ENCODE data around the gene PVR. TPM values are rescaled to one million over a fixed set of nuclear protein-coding genes. Genes with fewer than 3 reads are reported as not detected.
"Not testable (repeated sequence)": the region's sequence is repeated elsewhere in the genome, so short reads cannot be mapped to it uniquely, and the experiment has no call there.

PVR gene
- total RNA-seq, 6 experiments from 2014 or later = 45.9 to 76.2 (median 54.3) TPM

DNA sequence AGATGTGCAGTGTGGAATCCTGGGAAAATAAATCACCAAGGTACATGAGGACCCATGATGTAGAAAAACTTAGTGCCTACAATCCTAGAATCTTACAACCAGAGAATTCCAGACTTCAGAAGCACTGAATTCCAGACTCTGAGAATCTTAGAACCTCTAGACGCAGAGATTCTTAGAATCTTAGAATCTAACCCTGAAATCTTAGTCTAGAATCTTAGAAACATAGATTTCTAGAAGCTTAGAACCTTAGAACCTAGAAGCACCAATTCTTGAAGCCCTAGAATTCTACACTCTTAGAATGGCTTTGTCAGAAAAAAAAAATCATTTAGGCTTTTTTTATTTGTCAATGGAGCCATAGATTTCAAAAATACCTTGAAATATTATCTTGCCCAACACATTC, 61.3 kb downstream of the PVR start:
- TF ChIP-seq CTCF (IDR thresholded peaks at IDR 0.05) = no peak
- Mint-ChIP-seq H3K9me3 (no peaks in the 10 kb centered on the region), H3K4me1 (ENCODE audit: low read depth) (no peaks in the 10 kb centered on the region), H3K4me3 (no peak overlapping the region), H3K36me3 (ENCODE audit: low read depth) (no peaks in the 10 kb centered on the region), H3K27me3 (ENCODE audit: insufficient read depth) (no peaks in the 10 kb centered on the region; the same call in none of the 2 replicates), H3K27ac (no peak overlapping the region)
- DNase-seq = no peak

DNA sequence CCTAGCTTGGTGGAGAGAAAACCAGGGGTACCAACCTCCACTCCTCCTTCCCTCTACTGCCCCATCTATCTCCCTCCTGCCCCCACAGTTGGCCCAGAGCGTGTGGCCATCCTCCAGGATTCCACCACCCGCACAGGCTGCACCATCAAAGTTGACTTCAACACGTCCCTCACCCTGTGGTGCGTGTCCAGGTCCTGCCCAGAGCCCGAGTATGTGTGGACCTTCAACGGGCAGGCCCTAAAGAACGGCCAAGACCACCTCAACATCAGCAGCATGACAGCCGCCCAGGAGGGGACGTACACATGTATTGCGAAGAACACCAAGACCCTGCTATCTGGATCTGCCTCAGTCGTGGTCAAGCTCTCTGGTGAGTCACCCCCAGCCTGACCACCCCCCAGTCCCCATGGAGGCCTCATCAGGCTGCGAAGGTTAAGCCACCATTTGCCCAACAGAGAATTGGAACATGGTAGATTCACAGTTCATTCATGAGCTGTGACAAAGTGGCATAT, 61.8 kb downstream of the PVR start:
- TF ChIP-seq CTCF (IDR thresholded peaks at IDR 0.05) = no peak
- no peaks in the 10 kb centered on the region for H3K36me3 Mint-ChIP-seq (ENCODE audit: low read depth)
- no peak for DNase-seq
- no peaks in the 10 kb centered on the region for H3K4me1 Mint-ChIP-seq (ENCODE audit: low read depth)
- no peaks in the 10 kb centered on the region; the same call in none of the 2 replicates for H3K27me3 Mint-ChIP-seq (ENCODE audit: insufficient read depth)
- no peaks in the 10 kb centered on the region for H3K9me3 Mint-ChIP-seq
- no peak overlapping the region for H3K27ac Mint-ChIP-seq
- no peak overlapping the region for H3K4me3 Mint-ChIP-seq

DNA sequence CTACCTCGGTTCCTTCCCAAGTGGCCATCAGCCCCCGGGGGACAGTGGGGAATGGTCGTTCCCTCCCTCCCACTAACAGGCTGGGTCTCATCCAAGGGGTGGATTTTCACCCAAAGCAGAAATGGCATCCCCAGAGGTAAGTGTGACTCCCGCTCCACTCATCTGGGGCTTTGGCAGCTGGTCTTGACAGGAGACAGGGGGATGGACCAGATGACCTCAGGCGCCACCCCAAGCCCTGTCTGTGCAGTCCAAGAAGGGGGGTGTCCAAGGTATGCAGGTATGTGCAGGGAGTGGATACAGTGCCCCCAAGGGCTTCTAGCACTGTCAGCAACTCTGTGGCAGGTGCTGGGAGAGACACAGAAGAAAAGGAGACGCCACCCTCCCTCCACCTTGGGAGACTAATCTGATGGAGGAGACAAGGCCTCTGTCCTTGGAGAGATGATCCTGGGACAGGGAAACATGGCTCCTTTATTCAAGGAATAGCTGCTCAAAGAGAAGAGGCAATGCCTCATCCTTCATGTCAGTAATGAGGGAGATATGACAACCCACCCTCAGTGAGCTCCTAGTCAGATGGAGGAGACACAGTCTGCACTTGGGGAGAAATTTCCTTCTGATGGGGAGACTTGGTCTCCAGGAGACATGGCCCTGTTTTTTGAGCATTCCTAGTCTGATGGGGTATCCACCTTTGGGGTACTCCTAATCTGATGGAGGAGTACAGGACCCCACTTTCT, 63.0 kb downstream of the PVR start:
- Mint-ChIP-seq H3K36me3 (ENCODE audit: low read depth) (no peaks in the 10 kb centered on the region), H3K27me3 (ENCODE audit: insufficient read depth) (no peaks in the 10 kb centered on the region; the same call in none of the 2 replicates), H3K27ac (no peak overlapping the region), H3K9me3 (no peaks in the 10 kb centered on the region), H3K4me1 (ENCODE audit: low read depth) (no peaks in the 10 kb centered on the region), H3K4me3 (no peak overlapping the region)
- no peak for DNase-seq
- TF ChIP-seq CTCF (IDR thresholded peaks at IDR 0.05) = no peak

DNA sequence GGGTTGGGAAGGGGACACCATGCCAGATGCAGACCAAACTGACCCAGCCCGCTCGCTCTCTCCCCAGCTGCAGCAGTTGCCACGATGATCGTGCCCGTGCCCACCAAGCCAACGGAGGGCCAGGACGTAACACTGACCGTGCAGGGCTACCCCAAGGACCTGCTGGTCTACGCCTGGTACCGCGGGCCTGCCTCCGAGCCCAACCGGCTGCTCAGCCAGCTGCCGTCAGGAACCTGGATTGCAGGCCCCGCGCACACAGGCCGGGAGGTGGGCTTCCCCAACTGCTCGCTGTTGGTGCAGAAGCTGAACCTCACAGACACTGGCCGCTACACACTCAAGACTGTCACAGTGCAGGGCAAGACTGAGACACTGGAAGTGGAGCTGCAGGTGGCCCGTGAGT, 64.1 kb downstream of the PVR start:
- TF ChIP-seq CTCF (IDR thresholded peaks at IDR 0.05) = no peak
- Mint-ChIP-seq H3K27ac (no peak overlapping the region), H3K9me3 (no peaks in the 10 kb centered on the region), H3K27me3 (ENCODE audit: insufficient read depth) (peaks cover 7% of the 10 kb centered on the region), H3K36me3 (ENCODE audit: low read depth) (no peaks in the 10 kb centered on the region), H3K4me3 (no peak overlapping the region), H3K4me1 (ENCODE audit: low read depth) (no peaks in the 10 kb centered on the region)
- DNase-seq = no peak

DNA sequence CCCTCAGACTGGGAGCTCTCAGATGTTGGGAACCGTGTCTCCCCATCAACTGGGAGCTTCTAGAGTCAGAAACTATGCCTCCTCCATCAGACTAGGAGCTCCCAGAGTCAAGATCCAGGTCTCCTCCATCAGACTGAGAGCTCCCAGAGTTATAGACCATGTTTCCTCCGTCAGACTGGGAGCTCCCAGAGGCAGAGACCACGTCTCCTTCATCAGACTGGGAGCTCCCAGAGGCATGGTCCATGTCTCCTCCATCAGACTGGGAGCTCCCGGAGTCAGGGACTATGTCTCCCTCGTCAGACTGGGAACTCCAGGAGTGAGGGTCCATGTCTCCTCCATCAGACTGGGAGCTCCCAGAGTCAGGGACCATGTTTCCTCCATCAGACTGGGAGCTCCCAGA, 65.2 kb downstream of the PVR start:
- DNase-seq = no peak
- Mint-ChIP-seq H3K4me3 (no peak overlapping the region), H3K36me3 (ENCODE audit: low read depth) (no peaks in the 10 kb centered on the region), H3K27me3 (ENCODE audit: insufficient read depth) (peaks cover 12% of the 10 kb centered on the region), H3K9me3 (no peaks in the 10 kb centered on the region), H3K27ac (no peak overlapping the region), H3K4me1 (ENCODE audit: low read depth) (no peaks in the 10 kb centered on the region)
- TF ChIP-seq CTCF (IDR thresholded peaks at IDR 0.05) = no peak

DNA sequence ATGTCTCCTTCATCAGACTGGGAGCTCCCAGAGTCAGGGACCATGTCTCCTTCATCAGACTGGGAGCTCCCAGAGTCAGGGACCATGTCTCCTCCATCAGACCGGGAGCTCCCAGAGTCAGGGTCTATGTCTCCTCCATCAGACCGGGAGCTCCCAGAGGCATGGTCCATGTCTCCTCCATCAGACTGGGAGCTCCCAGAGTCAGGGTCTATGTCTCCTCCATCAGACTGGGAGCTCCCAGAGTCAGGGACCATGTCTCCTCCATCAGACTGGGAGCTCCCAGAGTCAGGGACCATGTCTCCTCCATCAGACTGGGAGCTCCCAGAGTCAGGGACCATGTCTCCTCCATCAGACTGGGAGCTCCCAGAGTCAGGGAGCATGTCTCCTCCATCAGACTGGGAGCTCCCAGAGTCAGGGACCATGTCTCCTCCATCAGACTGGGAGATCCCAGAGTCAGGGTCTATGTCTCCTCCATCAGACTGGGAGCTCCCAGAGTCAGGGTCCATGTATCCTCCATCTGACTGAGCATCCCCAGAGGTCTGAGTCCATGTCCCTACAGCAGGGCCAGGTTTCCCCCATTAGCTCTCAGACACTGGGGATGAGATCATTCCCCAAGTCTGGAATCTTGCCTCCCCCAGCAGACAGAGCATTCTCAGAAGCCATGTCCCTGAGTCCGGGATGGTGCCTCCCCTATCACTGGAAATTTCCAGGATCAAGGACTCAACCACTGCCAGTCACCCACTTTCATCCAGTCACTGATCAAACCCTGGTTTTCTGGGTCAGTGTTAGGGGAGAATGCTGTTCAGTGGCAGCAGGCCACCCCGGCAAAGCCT, 65.9 kb downstream of the PVR start:
- H3K36me3 Mint-ChIP-seq (ENCODE audit: low read depth); DNase-seq; H3K27ac Mint-ChIP-seq; H3K4me1 Mint-ChIP-seq (ENCODE audit: low read depth); H3K4me3 Mint-ChIP-seq; H3K9me3 Mint-ChIP-seq: not testable (repeated sequence)
- peaks cover 12% of the 10 kb centered on the region for H3K27me3 Mint-ChIP-seq (ENCODE audit: insufficient read depth)

Measured in HFFc6 (cell line).